HG02571 (cell line): ENCODE measurements around the gene IARS2.
"Not testable (repeated sequence)": the region's sequence is repeated elsewhere in the genome, so short reads cannot be mapped to it uniquely, and the experiment has no call there.

Experiments used
- ATAC-seq: cut with Tn5 transposase; IDR thresholded peaks from one replicate; pipeline ENCODE4 v1.9.1; 2021; ENCODE audit warnings: mild to moderate bottlenecking, moderate library complexity; ENCODE audit not compliant: unreplicated experiment

The IARS2 gene

DNA sequence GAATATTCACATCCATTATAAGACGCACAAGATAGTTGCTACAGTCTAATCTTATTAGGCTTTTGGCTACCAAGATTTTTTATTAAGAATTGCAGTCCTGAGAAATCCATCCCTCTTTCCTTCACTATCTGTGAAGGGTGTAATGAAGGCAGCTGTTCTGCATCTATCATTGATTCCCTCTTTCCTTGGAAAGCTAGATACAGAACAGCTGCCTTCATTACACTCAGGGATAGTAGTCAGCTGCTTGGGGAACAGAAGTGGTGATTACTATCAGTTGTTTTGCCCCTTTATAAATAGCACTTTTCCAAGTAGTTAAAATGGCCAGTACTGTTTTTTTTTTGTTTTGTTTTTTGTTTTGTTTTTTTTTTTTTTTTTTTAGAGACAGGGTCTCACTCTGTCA, 70.2 kb downstream of the IARS2 start:
- no peak for ATAC-seq

- ATAC-seq: no peak
Observed at GRCh38 chr1:220164517-220164916, 70.6 kb downstream of the IARS2 start.

GRCh38 chr1:220166853-220167252, 72.9 kb downstream of the IARS2 start:
- no peak for ATAC-seq

DNA sequence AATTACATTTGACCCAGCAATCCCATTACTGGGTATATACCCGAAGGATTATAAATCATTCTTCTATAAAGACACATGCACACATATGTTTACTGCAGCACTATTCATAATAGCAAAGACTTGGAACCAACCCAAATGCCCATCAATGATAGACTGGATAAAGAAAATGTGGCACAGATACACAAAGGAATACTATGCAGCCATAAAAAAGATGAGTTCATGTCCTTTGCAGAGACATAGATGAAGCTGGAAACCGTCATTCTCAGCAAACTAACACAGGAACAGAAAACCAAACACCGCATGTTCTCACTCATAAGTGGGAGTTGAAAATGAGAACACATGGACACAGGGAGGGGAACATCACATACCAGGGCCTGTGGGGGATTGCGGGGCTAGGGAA, 76.0 kb downstream of the IARS2 start:
- ATAC-seq: not testable (repeated sequence)

- ATAC-seq: no peak
Observed at GRCh38 chr1:220170836-220171526, 77.0 kb downstream of the IARS2 start.

DNA sequence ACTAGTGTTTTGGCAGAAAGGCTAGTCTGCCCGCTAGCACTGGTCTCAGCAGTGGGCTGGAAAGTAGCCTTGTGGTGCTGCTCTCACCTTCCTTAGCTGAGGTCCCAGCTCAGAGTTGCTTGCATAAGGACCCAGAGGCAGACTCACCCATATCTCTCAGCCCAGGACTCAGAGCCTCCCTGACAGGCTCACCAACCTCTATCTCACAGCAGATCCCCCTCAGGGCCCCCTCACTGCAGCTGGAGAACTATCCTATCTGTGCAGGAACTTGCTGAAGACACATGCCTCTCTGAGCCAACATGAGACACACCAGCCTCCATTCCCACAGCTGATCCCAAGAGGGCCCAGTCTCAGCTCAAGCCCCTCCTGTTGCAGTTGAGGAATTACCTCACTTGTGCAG, 82.6 kb downstream of the IARS2 start:
- no peak for ATAC-seq

GRCh38 chr1:220182111-220182510, 88.2 kb downstream of the IARS2 start:
- ATAC-seq: no peak

GRCh38 chr1:220182656-220183055, 88.7 kb downstream of the IARS2 start:
- ATAC-seq: no peak

DNA sequence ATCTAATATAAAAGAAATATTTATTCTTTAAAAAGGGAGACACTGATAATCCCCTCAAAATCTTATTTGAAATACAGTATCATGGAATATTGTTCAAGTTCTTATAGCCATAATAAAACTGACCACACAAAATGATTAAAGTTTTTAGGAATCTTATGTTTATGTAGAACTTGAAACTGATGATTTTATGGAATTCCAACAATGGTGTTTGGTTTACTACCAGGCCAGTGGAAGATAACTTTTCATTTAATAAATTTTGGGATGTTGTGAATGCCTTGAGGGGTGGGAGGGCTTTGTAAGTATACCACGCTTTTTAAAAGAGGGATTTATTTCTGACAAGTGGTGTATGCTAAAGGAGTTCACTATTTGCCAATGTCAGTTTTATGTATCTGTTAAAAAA, 90.6 kb downstream of the IARS2 start:
- no peak for ATAC-seq

- no peak for ATAC-seq
Observed at GRCh38 chr1:220186752-220187151, 92.8 kb downstream of the IARS2 start.

DNA sequence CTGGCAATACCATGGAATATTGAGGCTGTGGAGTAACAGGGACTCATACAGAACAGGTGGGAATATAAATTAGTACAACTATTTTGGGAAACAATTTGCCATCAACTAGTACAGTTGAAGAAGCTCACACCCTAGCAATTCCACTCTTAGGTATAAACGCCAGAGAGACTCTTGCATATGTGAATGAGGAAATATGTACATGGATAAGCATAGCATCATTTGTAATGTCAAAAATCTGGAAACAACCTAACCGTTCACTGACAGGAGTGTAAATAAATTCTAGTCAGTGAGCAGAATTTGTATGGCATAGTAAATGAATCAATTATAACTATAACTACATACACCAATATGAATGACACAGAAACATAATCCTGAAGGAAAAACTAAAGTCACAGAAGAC, 94.6 kb downstream of the IARS2 start:
- no peak for ATAC-seq

- no peak for ATAC-seq
Observed at GRCh38 chr1:220189750-220190347, 95.9 kb downstream of the IARS2 start.

DNA sequence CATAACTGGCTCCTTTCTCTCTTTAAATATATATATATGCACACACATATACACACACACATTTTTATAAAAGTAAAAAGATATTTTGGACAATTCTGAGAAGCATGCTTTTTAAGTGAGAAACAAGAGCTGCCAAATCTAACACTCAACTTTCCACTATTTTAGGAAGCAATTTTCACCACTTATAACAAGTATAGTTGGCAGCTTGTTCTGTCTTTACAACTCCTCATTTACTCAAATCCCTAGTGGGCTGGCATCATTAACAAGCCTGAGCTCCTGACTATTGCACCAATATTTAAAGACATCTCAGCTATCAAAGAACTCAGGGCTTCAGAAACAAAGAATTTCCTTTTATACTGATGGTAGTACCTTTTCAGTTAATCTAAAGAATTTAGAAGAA, 101.8 kb downstream of the IARS2 start:
- ATAC-seq: no peak
